Measurements from ENCODE around the gene EPB41L1. TPM values are rescaled to one million over a fixed set of nuclear protein-coding genes. Genes with fewer than 3 reads are reported as not detected.

The EPB41L1 gene
- total RNA-seq, 1 donor from 2014 or later: 31.4 TPM

GRCh38 chr20:36125097-36125496, 29.4 kb upstream of the EPB41L1 start:
- H3K4me3 Mint-ChIP-seq (ENCODE audit: unreplicated experiment): no peak overlapping the region
- peaks cover 13% of the 10 kb centered on the region for H3K4me1 Mint-ChIP-seq (ENCODE audit: unreplicated experiment)

GRCh38 chr20:36126836-36127527, 27.6 kb upstream of the EPB41L1 start:
- no peak for TF ChIP-seq CTCF (IDR thresholded peaks at IDR 0.05)
- Mint-ChIP-seq H3K27me3 (ENCODE audit: unreplicated experiment) (no peaks in the 10 kb centered on the region), H3K36me3 (ENCODE audit: unreplicated experiment) (no peaks in the 10 kb centered on the region), H3K9me3 (ENCODE audit: unreplicated experiment) (no peaks in the 10 kb centered on the region), H3K4me3 (ENCODE audit: unreplicated experiment) (no peak overlapping the region), H3K4me1 (ENCODE audit: unreplicated experiment) (peaks cover 16% of the 10 kb centered on the region), H3K27ac (ENCODE audit: unreplicated experiment) (no peak overlapping the region)
- no peak for DNase-seq (ENCODE audit: extremely low spot score, unreplicated experiment)

More at GRCh38 chr20:36125097-36125496, 29.4 kb upstream of the EPB41L1 start:
- Mint-ChIP-seq H3K9me3 (ENCODE audit: unreplicated experiment) (no peaks in the 10 kb centered on the region), H3K27ac (ENCODE audit: unreplicated experiment) (no peak overlapping the region), H3K36me3 (ENCODE audit: unreplicated experiment) (no peaks in the 10 kb centered on the region), H3K27me3 (ENCODE audit: unreplicated experiment) (no peaks in the 10 kb centered on the region)
- TF ChIP-seq CTCF (IDR thresholded peaks at IDR 0.05): no peak
- DNase-seq (ENCODE audit: extremely low spot score, unreplicated experiment): no peak

DNA sequence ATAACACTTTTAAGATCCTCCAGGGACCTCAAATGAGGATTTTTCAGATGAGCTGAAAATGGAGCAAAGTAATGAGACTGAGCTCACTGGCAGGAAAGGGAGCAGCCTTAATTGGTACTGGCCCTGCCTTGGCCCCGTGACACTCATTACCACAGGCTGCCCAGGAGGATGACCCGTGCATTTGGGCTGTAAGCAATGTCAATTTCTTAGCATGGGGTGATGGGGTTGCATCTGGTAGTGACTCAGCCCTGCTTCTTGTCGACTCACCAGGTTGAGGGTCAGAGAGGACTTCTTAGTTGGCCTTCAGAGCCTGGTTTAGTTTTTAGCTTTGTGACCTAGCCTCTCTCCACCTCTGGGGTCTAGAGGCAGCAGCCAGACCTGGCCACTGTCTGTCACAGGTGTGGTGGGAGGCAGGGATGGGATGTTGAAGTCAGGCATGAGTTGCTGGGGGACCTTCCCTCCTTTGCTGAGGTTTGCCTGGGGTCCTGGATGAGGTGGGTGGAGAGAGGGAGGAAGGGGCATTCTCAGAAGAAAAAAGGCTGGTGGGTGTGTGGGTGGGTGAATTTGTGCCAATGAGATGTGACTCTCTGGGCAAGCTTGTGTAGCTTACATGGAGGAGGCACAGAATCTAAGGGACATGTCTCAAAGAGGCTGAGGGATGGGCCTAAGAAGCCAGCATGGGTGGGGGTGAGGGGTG, 25.9 kb upstream of the EPB41L1 start:
- Mint-ChIP-seq H3K4me1 (ENCODE audit: unreplicated experiment) (peaks cover 16% of the 10 kb centered on the region), H3K9me3 (ENCODE audit: unreplicated experiment) (no peaks in the 10 kb centered on the region), H3K36me3 (ENCODE audit: unreplicated experiment) (no peaks in the 10 kb centered on the region), H3K4me3 (ENCODE audit: unreplicated experiment) (no peak overlapping the region), H3K27me3 (ENCODE audit: unreplicated experiment) (no peaks in the 10 kb centered on the region), H3K27ac (ENCODE audit: unreplicated experiment) (no peak overlapping the region)
- TF ChIP-seq CTCF (IDR thresholded peaks at IDR 0.05): no peak
- DNase-seq (ENCODE audit: extremely low spot score, unreplicated experiment): no peak

DNA sequence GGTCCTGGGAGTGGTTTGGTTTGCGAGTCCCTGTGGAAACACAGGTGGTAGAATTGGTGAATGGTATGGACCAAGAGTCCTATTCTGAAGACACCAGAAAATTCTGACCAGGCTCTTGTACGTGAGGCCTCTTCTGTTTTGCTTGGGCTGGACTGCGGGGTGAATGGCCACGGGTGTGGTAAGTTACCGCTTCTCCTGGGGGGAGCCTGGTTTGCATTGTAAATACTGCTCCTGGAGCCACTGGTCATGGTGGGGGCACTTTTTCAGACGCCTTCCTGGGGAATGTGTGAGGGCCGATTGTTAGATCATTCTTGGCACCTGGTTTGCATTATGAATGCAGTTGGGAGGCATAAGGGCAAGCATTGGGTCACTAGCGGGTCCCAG, 25.4 kb upstream of the EPB41L1 start:
- H3K4me1 Mint-ChIP-seq (ENCODE audit: unreplicated experiment): peaks cover 16% of the 10 kb centered on the region
- H3K9me3 Mint-ChIP-seq (ENCODE audit: unreplicated experiment): no peaks in the 10 kb centered on the region
- no peak for DNase-seq (ENCODE audit: extremely low spot score, unreplicated experiment)
- no peak for TF ChIP-seq CTCF (IDR thresholded peaks at IDR 0.05)
- no peaks in the 10 kb centered on the region for H3K27me3 Mint-ChIP-seq (ENCODE audit: unreplicated experiment)
- no peak overlapping the region for H3K27ac Mint-ChIP-seq (ENCODE audit: unreplicated experiment)
- H3K4me3 Mint-ChIP-seq (ENCODE audit: unreplicated experiment): no peak overlapping the region
- no peaks in the 10 kb centered on the region for H3K36me3 Mint-ChIP-seq (ENCODE audit: unreplicated experiment)

GRCh38 chr20:36130390-36130789, 24.1 kb upstream of the EPB41L1 start:
- no peak for TF ChIP-seq CTCF (IDR thresholded peaks at IDR 0.05)
- Mint-ChIP-seq H3K27ac (ENCODE audit: unreplicated experiment) (no peak overlapping the region), H3K36me3 (ENCODE audit: unreplicated experiment) (no peaks in the 10 kb centered on the region), H3K4me1 (ENCODE audit: unreplicated experiment) (peaks cover 16% of the 10 kb centered on the region), H3K4me3 (ENCODE audit: unreplicated experiment) (no peak overlapping the region), H3K27me3 (ENCODE audit: unreplicated experiment) (no peaks in the 10 kb centered on the region), H3K9me3 (ENCODE audit: unreplicated experiment) (no peaks in the 10 kb centered on the region)
- no peak for DNase-seq (ENCODE audit: extremely low spot score, unreplicated experiment)
